DOHH2 (cell line): Measurements from ENCODE around the gene ATP11A.

Experiments
- EZH2phosphoT487 ChIP-seq: fragments of 200-600 bp; sonication (generic); IDR thresholded peaks from 2 replicates; pipeline ENCODE4 v1.6.1; 2017; ENCODE audit warnings: borderline replicate concordance, mild to moderate bottlenecking, antibody characterized with exemption, low read length, moderate library complexity, mixed read lengths
- TF ChIP-seq, protein P1 (sequence below): fragments of 200-600 bp; sonication (generic); IDR thresholded peaks from one replicate; pipeline ENCODE4 v1.5.1; 2014; ENCODE audit warnings: antibody characterized with exemption, mild to moderate bottlenecking, low read depth, low read length; ENCODE audit not compliant: poor library complexity, severe bottlenecking

DNA sequence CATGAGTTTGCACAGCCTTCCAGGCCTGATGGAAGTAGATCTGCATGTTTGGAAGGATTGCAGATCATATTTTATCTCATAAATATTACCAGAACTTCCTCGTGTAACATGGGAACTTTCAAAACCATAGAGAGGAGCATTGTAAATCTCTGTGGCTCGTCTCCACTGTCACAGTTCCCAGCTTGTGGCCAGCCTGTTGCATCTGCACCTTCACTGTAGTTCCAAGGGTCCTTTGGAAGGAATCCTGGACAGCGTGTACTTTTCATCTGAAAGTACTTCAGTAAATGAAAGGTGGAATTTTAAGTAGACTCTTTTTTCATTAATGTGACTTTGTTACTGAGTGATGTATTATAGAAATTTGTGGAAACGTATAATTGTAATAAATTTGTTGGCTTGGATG is 105.4 kb downstream of the ATP11A start:
- TF ChIP-seq, protein P1, sequence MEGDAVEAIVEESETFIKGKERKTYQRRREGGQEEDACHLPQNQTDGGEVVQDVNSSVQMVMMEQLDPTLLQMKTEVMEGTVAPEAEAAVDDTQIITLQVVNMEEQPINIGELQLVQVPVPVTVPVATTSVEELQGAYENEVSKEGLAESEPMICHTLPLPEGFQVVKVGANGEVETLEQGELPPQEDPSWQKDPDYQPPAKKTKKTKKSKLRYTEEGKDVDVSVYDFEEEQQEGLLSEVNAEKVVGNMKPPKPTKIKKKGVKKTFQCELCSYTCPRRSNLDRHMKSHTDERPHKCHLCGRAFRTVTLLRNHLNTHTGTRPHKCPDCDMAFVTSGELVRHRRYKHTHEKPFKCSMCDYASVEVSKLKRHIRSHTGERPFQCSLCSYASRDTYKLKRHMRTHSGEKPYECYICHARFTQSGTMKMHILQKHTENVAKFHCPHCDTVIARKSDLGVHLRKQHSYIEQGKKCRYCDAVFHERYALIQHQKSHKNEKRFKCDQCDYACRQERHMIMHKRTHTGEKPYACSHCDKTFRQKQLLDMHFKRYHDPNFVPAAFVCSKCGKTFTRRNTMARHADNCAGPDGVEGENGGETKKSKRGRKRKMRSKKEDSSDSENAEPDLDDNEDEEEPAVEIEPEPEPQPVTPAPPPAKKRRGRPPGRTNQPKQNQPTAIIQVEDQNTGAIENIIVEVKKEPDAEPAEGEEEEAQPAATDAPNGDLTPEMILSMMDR, result no peak
- TF ChIP-seq EZH2phosphoT487, result no peak
